ENCODE measurements around the gene RSU1.

DNA sequence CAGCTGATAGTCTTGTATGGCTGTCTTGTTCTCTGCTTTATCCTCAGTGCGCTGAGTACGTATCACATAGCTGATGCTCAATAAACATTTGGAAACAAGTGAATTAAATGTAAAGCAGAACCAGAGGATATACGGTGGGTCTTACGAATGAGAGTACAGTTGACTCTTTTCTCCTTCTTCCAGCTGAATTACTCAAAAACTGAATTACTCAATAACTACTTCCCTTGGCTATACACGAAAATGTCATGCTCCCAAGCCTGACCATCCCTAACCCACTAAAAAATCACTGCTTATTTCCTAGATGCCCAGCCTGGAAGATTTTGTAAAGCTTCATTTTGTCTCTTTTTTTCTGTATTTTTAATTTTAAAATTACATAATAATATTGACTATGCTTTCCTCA is 3.2 kb upstream of the RSU1 start:
- TF ChIP-seq POLR2A (IDR thresholded peaks at IDR 0.05): no peak
- TF ChIP-seq, protein P1, sequence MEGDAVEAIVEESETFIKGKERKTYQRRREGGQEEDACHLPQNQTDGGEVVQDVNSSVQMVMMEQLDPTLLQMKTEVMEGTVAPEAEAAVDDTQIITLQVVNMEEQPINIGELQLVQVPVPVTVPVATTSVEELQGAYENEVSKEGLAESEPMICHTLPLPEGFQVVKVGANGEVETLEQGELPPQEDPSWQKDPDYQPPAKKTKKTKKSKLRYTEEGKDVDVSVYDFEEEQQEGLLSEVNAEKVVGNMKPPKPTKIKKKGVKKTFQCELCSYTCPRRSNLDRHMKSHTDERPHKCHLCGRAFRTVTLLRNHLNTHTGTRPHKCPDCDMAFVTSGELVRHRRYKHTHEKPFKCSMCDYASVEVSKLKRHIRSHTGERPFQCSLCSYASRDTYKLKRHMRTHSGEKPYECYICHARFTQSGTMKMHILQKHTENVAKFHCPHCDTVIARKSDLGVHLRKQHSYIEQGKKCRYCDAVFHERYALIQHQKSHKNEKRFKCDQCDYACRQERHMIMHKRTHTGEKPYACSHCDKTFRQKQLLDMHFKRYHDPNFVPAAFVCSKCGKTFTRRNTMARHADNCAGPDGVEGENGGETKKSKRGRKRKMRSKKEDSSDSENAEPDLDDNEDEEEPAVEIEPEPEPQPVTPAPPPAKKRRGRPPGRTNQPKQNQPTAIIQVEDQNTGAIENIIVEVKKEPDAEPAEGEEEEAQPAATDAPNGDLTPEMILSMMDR (IDR thresholded peaks at IDR 0.05): no peak
